Activated CD8-positive, alpha-beta memory T cell treated with anti-CD3 and anti-CD28 coated beads for 24 hours (primary cell): ENCODE results near the gene RAP1GDS1.

ENCODE experiments used
- DNase-seq: peaks from one replicate; pipeline ENCODE4 v3.0.0-alpha.2; 2020

Gene RAP1GDS1, protein sequence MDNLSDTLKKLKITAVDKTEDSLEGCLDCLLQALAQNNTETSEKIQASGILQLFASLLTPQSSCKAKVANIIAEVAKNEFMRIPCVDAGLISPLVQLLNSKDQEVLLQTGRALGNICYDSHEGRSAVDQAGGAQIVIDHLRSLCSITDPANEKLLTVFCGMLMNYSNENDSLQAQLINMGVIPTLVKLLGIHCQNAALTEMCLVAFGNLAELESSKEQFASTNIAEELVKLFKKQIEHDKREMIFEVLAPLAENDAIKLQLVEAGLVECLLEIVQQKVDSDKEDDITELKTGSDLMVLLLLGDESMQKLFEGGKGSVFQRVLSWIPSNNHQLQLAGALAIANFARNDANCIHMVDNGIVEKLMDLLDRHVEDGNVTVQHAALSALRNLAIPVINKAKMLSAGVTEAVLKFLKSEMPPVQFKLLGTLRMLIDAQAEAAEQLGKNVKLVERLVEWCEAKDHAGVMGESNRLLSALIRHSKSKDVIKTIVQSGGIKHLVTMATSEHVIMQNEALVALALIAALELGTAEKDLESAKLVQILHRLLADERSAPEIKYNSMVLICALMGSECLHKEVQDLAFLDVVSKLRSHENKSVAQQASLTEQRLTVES

DNA sequence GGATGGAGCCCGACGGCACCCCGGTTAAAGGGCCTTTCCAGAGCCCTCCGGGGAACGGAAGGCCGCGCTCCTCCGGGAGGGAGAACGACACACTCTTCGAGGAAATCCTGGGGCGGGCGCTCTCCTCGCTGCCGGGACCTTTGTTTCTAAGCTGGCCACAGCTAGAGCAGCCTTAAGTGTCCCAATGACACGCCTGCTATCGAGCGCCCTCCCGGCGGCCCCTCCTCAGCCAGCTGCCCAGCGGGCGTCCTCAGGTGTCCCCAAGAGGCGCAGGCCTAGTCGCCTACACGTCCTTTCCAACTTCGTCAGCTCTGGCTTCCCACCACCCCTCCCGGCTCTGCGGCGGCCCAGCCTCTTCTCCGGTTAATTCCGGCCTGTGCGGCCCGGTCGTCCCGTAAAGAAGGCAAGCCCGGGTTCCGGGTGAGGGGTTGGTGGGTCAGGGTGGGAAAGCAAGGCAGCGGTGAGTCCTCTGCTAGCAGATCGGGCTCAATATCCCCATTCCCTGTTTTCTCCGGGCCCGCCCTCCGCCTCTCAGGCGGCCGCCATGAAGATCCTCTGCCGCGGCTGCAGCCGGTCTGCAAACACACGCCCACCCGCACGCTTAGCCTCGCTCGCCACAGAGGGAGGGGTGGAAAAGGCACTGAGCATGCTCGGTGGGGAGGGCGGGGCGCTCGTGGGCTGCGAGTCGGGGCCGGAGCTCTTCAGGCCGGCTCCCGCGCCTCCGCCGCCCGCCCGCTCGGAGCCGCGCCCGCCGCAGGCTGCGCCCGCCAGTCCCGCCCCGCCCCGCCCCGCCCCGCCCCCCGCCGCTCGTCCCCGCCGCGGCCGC, at the start of gene RAP1GDS1:
Gene RAP1GDS1 (plus strand): TSS at position 806 of the 826 bp plus-strand sequence. CDS start 182 bp downstream, outside the sequence.
- peak; percentile 95 for DNase-seq

DNA sequence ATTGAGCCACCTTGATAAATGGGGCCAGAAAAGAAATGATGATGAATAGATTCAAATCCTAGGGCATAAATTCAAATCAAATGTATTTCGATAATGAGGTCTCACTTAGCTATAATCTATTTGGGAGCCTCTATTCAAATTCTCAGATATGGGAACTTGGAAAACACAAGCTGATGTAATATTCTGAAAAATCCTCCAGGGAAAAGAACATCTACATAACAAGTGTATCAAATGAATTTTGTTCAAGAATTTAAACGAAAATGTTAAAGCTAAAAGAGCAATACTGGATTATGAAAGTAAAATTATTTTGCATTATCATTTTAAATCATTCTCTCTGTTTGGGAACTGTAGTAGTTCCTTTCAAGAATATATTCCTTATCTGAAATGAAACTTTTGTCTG, 38.9 kb upstream of the RAP1GDS1 start:
- no peak for DNase-seq

DNA sequence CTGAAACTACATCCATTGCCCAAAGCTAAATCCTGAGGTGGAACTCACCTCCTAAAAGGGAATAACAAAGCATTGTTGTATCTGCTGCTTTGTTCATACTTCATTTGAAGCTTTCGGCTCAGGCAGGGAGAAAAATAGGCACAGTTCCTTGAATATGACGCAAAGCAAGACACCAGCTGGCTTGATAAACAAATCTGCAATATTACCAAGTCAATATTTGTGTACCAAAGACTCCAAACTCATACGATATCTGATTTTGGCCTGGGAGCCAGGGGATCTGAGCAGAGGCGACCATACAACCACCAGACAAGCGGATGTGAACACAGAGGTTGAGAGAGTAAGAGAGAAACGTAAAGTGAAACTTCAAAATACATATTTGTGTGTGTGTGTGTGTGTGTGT, 34.8 kb upstream of the RAP1GDS1 start:
- no peak for DNase-seq

DNA sequence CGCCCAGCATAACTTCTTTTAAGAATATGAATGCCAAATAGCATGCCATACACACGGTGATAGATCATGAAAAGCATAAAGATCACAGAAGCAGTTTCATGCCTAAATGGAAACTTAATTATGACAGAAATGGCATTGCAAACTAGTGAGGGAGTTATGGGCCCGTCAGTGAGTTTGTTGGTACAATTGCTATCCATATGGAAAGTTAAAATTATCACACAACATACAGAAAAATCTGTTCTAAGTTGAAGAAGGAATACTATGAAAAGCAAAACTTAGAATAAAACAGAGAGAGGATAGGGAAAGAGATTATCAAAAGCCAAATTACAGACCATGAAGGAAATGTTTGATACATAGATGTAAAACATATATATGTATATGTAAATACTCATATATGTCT, 30.2 kb upstream of the RAP1GDS1 start:
- DNase-seq, result no peak

DNA sequence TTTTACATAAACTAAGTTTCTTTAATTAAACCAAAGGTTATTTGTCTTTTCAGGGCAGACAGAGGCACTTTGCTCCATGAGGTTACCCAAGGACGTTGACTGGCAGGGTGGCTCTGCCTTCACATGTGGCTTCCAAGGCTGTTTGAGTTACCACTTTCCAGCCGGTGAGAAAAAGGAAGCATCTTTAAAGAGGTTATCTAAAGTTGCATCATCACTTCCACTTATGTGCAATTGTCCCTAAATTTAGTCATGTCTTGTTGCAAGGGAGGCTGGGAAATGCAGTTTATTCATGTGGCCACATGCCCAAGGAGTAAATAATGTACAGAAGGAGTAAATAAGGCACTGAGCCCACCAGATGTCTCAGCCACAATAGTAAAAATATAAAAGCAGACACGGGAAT, 29.0 kb upstream of the RAP1GDS1 start:
- DNase-seq, result no peak

DNA sequence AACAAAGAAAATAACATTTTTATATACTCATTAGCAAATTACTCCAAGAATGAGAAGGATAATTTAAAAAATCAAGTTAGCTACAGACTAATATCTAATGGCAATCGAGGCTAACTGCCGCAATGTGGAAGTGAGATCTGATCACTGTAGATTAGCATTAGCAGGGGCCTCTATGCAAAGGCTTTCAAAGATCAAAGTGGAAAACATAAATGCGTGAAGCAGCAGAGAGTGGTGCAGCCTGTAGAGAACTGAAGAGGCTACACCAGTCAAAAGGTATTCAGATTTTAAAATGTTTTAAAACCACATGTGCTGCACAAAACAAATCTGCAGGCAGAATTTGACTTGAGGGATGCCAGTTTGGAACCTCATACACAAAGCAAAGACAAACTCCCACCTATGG, 24.0 kb upstream of the RAP1GDS1 start:
- DNase-seq, result no peak

DNA sequence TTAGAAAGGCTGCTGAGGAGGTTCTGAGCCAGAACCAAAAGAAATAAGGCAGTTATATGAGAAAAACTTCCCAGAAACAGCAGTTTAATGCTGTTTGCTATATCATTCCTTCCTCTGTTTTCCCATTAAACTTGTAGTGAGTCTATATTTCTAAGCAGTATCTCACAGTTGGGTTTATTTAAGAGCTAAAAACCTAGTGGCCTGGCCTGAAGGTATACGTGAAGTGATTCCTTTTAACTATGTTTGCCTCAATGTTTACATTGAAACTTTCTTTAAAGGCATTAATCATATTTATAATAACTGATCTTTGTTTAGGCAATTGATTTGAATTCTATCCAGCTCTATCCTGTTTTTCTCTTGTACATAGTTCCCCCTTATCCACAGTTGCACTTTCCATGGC, 19.1 kb upstream of the RAP1GDS1 start:
- no peak for DNase-seq

DNA sequence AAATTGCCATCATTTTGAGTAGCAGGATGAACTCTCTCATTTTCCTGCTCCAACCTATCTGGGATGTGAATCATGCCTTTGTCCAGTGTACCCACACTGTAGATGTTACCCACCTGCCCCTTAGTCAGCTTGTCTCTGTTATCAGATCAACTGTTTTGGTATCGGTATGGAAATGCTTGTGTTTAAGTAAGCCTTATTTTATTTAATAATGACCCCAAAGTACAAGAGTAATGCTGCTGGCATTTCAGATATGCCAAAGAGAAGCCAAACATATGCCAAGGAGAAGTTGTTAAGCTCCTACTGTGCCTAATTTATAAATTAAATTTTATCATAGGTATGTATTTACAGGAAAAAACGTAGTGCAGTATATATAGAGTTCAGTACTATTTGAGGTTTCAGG, 18.6 kb upstream of the RAP1GDS1 start:
- no peak for DNase-seq

DNA sequence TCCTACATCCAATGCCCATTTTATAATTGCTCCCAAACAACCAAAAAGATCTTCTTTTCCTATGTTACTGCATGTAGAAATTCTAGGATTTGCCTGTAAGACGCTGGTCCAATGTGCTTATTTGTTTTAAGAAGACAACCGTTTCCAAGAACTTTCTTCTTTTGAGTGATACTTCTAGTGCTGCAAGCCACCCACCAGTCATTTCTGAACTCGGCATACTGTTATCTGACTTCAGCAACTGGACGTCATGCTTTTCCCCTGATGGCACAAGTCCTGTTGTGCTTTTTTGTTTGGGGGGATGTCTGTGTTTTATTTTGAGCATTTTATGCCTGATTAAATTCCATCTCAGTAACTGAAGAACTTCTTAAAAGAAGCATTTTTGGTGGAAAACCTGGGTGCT, 16.0 kb upstream of the RAP1GDS1 start:
- DNase-seq, result no peak

DNA sequence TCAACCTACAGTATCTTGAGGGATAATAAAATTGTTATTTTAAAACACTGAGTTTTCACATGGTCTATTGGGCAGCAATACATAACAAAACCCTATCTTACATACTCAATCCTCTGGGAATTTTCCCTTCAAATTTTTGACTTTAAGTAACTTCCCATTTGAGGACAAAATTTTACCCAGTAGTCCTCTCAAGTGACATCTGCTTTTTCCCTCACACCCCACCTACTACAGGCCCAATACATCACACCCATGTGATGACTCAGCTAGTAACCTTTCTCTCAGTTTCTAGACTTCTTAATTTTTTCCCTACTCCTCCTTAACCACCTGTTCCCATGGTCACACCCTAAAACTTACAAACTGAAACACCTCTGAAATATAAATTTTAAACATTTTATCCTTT, 12.2 kb upstream of the RAP1GDS1 start:
- no peak for DNase-seq

DNA sequence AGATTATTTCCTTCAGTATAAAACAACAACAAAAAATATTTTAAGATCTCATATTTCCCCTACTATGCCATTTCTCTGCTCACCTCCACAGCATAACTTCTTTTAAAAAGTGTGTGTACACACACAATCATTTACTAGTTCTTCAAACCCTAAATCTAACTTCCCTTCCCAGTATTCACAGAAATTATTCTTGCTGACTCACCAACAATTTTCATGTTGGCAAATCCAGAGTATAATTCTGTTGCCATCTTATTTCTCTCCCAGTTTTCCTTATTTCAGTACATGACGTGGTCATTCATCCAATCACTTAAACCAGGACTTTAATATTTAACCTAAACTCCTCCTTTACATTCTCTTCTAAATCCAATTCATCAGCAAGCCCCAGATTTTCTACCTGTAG, 11.4 kb upstream of the RAP1GDS1 start:
- no peak for DNase-seq

DNA sequence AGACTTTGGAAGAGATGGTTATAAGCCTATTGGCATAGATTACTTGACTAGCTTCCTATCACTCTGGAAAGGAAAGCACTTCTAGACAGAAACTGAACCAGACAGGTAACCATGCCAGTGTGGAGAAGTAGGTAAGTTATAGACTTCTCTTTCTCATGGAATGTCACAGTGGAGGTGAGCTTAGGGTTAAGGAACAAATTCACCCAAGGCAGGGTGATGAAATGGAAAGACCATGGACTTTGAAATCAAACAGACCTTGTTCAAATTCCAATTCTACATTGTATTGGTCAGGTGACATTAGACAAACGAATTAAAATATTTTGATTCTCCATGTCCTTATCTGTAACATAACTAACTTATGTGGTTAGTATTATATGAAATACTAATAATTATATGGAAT, 7.7 kb upstream of the RAP1GDS1 start:
- no peak for DNase-seq

DNA sequence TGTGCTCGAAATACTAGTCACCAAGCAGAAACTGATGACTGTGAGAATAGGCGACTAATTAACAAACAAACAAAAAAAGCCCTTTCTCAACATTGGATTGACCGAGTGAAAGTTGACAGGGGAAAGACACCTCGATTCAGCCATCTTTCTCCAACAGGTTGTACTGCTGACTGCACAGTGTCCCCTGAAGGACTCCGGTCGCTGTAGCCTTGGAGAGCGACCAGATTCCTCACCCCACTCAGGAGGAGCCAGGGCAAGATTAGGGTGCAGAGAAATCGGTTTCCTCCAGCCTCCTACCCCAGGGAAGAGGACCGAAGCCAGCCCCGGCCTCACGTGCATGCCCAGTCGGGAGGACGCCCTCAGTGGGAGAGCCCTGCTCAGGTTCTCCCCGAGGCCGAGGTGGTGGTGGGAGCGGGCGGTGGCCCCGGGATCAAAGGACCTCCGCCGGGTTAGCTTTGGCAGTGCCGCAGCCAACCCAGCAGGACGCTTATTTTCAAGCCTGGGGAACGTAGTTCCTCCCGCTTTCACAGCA, 1.1 kb upstream of the RAP1GDS1 start:
- DNase-seq, result no peak

DNA sequence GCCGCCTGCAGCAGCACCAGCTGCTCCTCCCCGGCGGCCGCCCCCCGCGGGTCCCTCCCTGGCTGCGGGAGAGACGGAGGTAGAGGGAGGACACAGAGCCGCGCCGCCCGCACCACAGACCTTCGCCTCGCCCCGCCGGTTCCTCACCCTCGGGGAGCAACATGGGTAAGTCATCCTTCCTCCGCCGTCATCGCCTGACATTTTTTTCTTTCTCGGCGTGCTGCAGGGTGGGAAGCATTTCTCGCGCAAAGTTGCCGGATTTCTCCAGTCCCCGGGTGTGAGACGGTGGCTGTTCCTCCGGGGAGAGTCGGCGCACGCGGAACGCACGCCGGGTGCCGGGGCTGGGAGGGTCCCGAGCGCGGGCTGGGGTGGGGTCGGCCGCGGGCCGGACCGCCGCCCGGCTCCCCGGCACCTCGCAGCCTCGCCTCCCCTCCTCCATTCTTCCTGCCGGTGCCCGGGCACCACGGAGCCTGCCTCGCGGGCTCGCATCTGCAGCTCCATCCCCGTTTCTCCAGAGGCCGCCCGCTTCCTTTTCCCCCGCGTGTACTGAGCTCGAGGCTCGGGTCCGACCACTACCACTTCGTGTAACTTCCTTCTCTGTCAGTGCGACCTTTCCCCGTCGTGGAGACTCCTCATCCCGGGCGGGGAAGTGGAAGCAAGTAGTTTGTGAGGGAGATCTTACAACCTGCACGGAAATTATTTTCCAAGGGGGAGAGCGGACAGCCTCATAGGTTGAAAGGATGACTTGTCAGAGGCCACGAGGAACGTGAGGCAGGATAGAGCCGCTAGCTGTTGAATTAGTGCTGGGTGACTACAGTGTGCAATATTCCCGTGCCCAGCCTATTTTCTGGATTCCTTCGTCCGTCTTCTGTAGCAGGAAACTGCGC, 464 bp downstream of the RAP1GDS1 start:
- DNase-seq, result peak; percentile 88

DNA sequence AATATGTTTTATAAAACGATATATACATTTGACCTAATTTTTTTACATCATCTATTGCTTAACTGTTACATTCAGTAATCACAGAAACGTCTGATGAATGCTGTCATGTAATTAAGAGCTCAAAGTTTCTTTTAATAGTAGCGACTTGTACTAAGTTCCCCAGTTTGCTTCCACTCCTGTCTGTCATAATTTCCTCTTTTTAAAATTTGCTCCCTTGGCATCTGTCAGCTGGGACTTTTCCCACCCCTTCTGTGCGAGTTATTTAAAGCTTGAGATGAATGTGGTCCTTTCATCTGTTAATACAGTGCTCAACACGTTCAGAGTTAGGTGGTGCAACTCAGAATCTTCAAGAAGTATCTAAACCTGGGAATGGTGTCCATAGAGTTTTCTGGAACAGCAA, 1.2 kb downstream of the RAP1GDS1 start:
- no peak for DNase-seq

DNA sequence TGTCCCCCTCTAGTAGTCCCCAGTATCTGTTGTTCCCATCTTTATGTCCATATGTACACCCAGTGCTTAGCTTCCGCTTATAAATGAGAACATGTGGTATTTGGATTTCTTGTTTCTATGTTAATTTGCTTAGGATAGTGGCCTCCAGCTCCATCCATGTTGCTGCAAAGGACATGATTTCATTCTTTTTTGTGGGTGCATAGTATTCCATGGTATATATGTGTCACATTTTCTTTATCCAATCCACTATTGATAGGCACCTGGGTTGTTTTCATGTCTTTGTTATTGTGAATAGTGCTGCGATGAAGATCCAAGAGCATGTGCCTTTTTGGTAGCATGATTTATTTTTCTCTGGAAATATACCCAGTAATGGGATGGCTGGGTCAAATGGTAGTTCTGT, 6.3 kb downstream of the RAP1GDS1 start:
- no peak for DNase-seq

DNA sequence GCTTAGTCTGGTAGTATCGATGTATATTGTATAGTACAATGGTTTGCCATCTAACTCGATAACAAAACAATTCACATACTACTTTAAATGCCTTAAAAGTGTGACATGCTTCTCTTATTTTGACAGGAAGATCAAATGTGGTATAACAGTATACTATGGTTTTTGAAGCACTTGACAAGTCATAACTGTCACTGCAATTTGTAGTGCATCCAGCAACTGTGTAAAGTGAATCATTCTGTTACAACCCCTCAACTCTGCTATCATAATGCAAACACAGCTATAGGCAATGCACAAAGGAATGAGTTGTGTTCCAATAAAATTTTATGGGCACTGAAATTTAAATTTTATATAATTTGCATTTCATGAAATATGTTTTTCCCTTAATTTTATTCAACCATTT, 14.0 kb downstream of the RAP1GDS1 start:
- no peak for DNase-seq

DNA sequence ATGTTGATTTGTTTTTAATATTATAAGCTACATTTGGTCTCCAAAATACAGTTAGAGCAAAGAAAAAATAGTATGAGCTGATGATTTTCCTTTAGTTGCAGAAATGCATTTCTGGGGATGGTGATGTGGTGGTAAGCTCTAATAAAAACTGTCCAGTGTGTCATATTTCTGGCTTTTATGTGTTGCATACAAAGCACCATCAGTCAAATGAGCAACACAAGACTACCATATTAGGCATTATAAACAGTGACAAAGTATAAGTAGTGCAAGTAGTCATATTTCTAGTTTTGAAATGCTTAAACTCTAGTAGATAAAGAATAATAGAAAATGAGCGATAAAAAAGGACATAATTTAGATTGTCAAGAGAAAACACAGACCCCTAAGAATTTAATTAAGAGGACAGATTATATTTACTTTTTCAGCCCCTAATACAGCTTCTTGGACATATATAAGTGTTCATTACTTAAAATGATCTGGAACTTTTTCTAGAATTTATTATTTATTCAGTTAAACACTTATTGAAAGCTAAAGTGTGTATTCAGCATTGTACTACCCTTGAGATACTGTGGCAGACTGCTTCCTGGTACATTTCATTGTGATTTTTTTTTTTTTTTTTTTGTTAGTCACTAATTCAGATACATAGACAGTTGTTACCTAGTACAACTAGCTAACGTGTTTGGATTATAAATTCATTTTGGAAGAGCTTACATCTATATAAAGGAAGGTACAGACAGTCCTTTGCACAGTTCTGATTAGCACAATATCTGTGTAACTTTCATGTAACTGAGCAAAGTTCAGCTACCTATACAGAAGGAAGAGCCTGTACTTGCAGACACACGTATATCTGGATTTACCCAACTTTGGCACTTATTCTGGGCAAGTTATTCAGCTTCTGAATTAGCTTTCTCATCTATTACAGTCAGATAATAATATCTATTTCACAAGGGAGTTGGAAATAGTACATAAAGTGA, 22.3 kb downstream of the RAP1GDS1 start:
- DNase-seq, result no peak

DNA sequence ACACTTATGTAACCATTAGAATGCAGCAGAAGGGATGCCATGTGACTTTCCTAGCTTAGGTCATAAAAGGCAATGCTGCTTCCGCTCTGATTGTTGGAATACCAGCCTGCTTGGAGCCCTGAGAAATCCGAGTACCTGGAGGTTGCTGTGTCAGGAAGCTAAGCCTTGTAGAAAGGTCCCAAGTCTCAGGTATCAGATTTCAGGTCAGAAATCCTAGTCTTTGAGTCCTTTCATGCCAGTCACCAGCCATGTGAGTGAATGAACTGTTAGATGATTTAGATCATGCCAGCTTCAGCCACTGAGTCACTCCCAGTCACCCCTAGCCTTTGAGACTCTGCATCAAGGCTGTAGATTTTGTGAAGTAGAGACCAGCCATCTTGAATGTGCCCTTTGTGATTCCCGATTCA, 23.5 kb downstream of the RAP1GDS1 start:
- DNase-seq, result no peak

DNA sequence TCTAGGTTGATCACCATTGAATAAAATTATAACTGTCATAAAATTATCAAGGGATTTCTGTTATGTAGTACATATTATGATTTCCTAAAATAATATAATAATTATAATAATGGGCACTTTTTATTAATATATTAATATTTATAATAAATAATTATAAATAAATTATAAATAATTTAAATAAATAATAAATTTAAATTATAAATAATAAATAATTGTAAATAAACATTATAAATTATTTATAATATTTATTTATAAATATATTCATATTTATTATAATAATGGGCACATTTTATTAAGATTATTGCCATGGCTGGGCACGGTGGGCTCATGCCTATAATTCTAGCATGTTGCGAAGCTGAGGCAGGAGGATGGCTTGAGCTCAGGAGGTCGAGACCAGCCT, 24.5 kb downstream of the RAP1GDS1 start:
- DNase-seq, result no peak

DNA sequence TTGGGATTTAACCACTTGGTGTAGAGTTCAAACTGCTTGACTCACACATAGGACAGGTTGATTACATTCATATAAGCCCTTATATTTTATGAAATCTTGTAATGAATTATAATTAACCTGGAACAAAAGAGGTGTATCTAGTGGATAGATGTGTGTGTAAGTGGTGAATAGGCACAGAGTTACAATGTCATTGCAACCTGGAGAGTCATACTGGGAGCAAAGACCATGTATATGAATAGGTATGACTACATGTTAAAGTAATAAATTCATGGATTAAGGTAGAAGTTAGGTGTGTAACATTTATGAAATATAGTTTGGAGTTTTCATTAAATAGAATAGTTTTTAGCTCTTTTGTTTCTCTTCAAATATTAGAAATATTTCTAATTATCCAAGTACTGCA, 26.1 kb downstream of the RAP1GDS1 start:
- DNase-seq, result no peak
